Measurements from ENCODE around the gene SIL1.
"Not testable (repeated sequence)": the region's sequence is repeated elsewhere in the genome, so short reads cannot be mapped to it uniquely, and the experiment has no call there.

SIL1 gene

GRCh38 chr5:139062910-139063663 is 135.1 kb downstream of the SIL1 start:
- DNase-seq, result no peak

- DNase-seq, result no peak
Measured at GRCh38 chr5:139061856-139062255, 136.3 kb downstream of the SIL1 start.

GRCh38 chr5:139061274-139061673 is 136.9 kb downstream of the SIL1 start:
- DNase-seq, result no peak

GRCh38 chr5:139058121-139058520 is 140.0 kb downstream of the SIL1 start:
- DNase-seq, result no peak

GRCh38 chr5:139057045-139057939 is 140.9 kb downstream of the SIL1 start:
- not testable (repeated sequence) for DNase-seq

- no peak for DNase-seq
Measured at GRCh38 chr5:139052975-139053374, 145.2 kb downstream of the SIL1 start.

GRCh38 chr5:139051392-139051791 is 146.8 kb downstream of the SIL1 start:
- no peak for DNase-seq

GRCh38 chr5:139050432-139050831 is 147.7 kb downstream of the SIL1 start:
- DNase-seq, result no peak

- DNase-seq, result no peak
Measured at GRCh38 chr5:139049780-139050179, 148.4 kb downstream of the SIL1 start.

- DNase-seq, result no peak
Measured at GRCh38 chr5:139046551-139046950, 151.6 kb downstream of the SIL1 start.

GRCh38 chr5:139043157-139043905 is 154.8 kb downstream of the SIL1 start:
- no peak for DNase-seq

- DNase-seq, result no peak
Measured at GRCh38 chr5:139040081-139040480, 158.1 kb downstream of the SIL1 start.

GRCh38 chr5:139038613-139039305 is 159.4 kb downstream of the SIL1 start:
- no peak for DNase-seq

GRCh38 chr5:139037732-139038131 is 160.4 kb downstream of the SIL1 start:
- no peak for DNase-seq

GRCh38 chr5:139036332-139036731 is 161.8 kb downstream of the SIL1 start:
- DNase-seq, result not testable (repeated sequence)

GRCh38 chr5:139027150-139027549 is 171.0 kb downstream of the SIL1 start:
- no peak for DNase-seq

- DNase-seq, result no peak
Measured at GRCh38 chr5:139025651-139026050, 172.5 kb downstream of the SIL1 start.

- DNase-seq, result no peak
Measured at GRCh38 chr5:139023286-139023685, 174.9 kb downstream of the SIL1 start.

- DNase-seq, result no peak
Measured at GRCh38 chr5:139022528-139022927, 175.6 kb downstream of the SIL1 start.

GRCh38 chr5:139021346-139021745 is 176.8 kb downstream of the SIL1 start:
- no peak for DNase-seq

GRCh38 chr5:139019880-139020279 is 178.3 kb downstream of the SIL1 start:
- no peak for DNase-seq

- DNase-seq, result no peak
Measured at GRCh38 chr5:139019211-139019610, 179.0 kb downstream of the SIL1 start.

- DNase-seq, result no peak
Measured at GRCh38 chr5:139017624-139018023, 180.5 kb downstream of the SIL1 start.
